Omental fat pad (tissue), 4 donors: ENCODE results near the gene FARSB. TPM values are rescaled to one million over a fixed set of nuclear protein-coding genes. Genes with fewer than 3 reads are reported as not detected.
A peak's percentile ranks its signal among the peaks of the same experiment; 100 is the strongest.

Experiments used
- ATAC-seq: fragments of 150-250 bp; one replicate; pipeline ENCODE4 v1.9.1; 2016; ENCODE audit warnings: mild to moderate bottlenecking, moderate library complexity; ENCODE audit not compliant: low FRiP score
- DNase-seq: peaks from one replicate; pipeline ENCODE4 v3.0.0-alpha.2; 2019; ENCODE audit warnings: low spot score
- total RNA-seq, 4 donors: library from RNA; depleted of rRNA; stranded (reverse); fragments of >200 nt; gene quantifications; one replicate each; pipeline ENCODE4 v1.1.0, GENCODE V29; 2016
- TF ChIP-seq, protein P1 (sequence below), 3 donors: fragments of 450-650 bp; IDR thresholded peaks; one replicate each; pipeline ENCODE4 v1.5.1; 2016 to 2017; ENCODE audit warnings: antibody characterized with exemption in 3 of 3, mild to moderate bottlenecking in 3 of 3, moderate library complexity in 2 of 3

The FARSB gene
- total RNA-seq, 4 donors from 2014 or later = 11.8 to 18.4 (median 14.8) TPM

DNA sequence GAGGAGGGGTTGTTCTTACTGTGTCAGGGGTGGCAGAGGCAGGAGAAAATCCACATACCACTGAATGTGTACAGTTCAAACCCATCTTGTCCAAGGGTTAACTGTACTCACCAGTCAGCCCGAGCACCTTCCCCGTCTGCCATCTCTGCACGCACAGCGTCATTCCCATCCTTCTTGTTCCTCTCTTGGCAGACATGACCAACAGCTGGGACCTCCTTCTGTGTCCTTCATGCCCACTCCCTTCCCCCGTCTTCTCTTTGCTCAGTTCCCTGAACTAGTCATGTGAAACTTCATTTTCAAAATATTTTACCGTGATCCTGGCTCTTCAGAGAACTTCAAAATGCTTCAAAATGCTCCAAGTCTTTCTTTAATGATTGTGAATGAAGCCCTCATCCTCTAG lies 92.0 kb downstream of the FARSB start:
- TF ChIP-seq, protein P1, sequence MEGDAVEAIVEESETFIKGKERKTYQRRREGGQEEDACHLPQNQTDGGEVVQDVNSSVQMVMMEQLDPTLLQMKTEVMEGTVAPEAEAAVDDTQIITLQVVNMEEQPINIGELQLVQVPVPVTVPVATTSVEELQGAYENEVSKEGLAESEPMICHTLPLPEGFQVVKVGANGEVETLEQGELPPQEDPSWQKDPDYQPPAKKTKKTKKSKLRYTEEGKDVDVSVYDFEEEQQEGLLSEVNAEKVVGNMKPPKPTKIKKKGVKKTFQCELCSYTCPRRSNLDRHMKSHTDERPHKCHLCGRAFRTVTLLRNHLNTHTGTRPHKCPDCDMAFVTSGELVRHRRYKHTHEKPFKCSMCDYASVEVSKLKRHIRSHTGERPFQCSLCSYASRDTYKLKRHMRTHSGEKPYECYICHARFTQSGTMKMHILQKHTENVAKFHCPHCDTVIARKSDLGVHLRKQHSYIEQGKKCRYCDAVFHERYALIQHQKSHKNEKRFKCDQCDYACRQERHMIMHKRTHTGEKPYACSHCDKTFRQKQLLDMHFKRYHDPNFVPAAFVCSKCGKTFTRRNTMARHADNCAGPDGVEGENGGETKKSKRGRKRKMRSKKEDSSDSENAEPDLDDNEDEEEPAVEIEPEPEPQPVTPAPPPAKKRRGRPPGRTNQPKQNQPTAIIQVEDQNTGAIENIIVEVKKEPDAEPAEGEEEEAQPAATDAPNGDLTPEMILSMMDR (IDR thresholded peaks at IDR 0.05) = no peak
- DNase-seq (no peak), ATAC-seq (no peak)

- TF ChIP-seq, protein P1 (IDR thresholded peaks at IDR 0.05) = no peak
- DNase-seq (no peak), ATAC-seq (no peak)
Observed at GRCh38 chr2:222563106-222563718, 92.7 kb downstream of the FARSB start.

GRCh38 chr2:222561817-222562645 lies 93.9 kb downstream of the FARSB start:
- TF ChIP-seq, protein P1 (IDR thresholded peaks at IDR 0.05) = no peak
- DNase-seq (no peak), ATAC-seq (peak; percentile 61)

DNA sequence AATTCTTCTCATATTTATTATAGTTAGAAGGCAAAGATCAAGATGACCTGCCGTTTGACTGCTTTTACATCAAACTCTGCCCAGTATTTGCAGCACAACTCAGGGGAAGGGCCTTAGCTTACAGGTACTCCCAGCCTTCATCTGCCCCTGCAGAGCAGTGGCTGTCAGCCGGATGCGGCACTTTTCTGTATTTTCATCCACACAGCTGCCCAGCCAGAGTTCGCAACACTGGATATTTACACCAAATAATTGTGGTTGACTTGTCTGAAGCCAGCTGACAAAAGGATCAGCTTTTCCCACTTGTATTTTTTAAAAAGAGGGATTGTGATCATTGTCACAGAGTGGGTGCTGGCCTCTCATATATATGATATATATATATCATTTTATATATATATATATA lies 94.7 kb downstream of the FARSB start:
- TF ChIP-seq, protein P1 (IDR thresholded peaks at IDR 0.05) = no peak
- no peak for DNase-seq
- ATAC-seq = no peak

DNA sequence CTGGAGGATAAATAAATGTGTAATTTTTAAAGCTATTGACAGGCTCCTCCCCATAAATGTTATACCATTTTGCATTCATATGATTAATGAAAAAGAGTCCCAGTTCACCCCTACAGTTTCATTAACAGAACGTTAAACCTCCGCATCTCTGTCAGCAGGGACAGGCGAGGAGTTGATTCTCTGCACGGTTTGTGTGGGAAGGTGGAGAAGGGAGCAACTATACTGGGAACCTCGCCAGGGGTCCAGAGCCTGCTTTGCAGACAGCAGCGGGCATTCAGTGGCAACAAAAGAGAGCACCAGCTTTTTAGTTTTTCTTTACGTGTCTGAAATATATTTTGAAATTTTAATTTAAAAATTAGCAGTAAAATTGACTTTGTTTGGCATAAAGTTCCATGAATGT lies 101.4 kb downstream of the FARSB start:
- DNase-seq (no peak), ATAC-seq (no peak)
- TF ChIP-seq, protein P1 (IDR thresholded peaks at IDR 0.05) = no peak

- TF ChIP-seq, protein P1 (IDR thresholded peaks at IDR 0.05) = no peak
- DNase-seq (no peak), ATAC-seq (no peak)
Observed at GRCh38 chr2:222548992-222549391, 106.9 kb downstream of the FARSB start.

GRCh38 chr2:222547083-222547482 lies 108.8 kb downstream of the FARSB start:
- ATAC-seq = no peak
- TF ChIP-seq, protein P1 (IDR thresholded peaks at IDR 0.05) = no peak
- no peak for DNase-seq
